Neuronal stem cell (in vitro differentiated cells): ENCODE data around the gene NKPD1.

Experiments
- DNase-seq: peaks from one replicate; pipeline ENCODE4 v3.0.0-alpha.2; 2013; ENCODE audit warnings: low spot score
- H2AFZ ChIP-seq: one replicate; pipeline ENCODE4 v1.6.1; 2013; ENCODE audit warnings: mild to moderate bottlenecking, low read length, inconsistent platforms
- H2AK5ac ChIP-seq: 2 replicates; pipeline ENCODE4 v1.6.1; 2013; ENCODE audit warnings: low read depth, mild to moderate bottlenecking, inconsistent platforms, low read length, moderate library complexity, mixed read lengths
- H2BK120ac ChIP-seq: 2 replicates; pipeline ENCODE4 v1.6.1; 2013; ENCODE audit warnings: low read depth, mild to moderate bottlenecking, inconsistent platforms, low read length, moderate library complexity, mixed read lengths
- H2BK12ac ChIP-seq: one replicate; pipeline ENCODE4 v1.6.1; 2013; ENCODE audit warnings: low read length, inconsistent platforms
- H2BK15ac ChIP-seq: 2 replicates; pipeline ENCODE4 v1.6.1; 2013; ENCODE audit warnings: mild to moderate bottlenecking, low read length, inconsistent platforms, mixed read lengths
- H2BK5ac ChIP-seq: one replicate; pipeline ENCODE4 v1.6.1; 2013; ENCODE audit warnings: inconsistent platforms, mild to moderate bottlenecking, low read length, moderate library complexity
- H3K14ac ChIP-seq: one replicate; pipeline ENCODE4 v1.6.1; 2013; ENCODE audit warnings: low read length, inconsistent platforms
- H3K18ac ChIP-seq: 2 replicates; pipeline ENCODE4 v1.6.1; 2013; ENCODE audit warnings: low read length, inconsistent platforms
- H3K23ac ChIP-seq: 2 replicates; pipeline ENCODE4 v1.6.1; 2013; ENCODE audit warnings: low read depth, mild to moderate bottlenecking, mixed read lengths, low read length, inconsistent platforms; ENCODE audit not compliant: poor library complexity
- H3K27ac ChIP-seq: replicated peaks from 3 replicates; pipeline ENCODE4 v1.5.1; 2013; ENCODE audit warnings: low read length, inconsistent platforms
- H3K27me3 ChIP-seq, 3 experiments: 2 replicates each; pipeline ENCODE4 v1.6.1; 2013; ENCODE audit warnings: low read length in 3 of 3, mild to moderate bottlenecking in 2 of 3, inconsistent platforms in 1 of 3, low read depth in 1 of 3, mixed read lengths in 1 of 3, moderate library complexity in 1 of 3; ENCODE audit not compliant: control insufficient read depth in 3 of 3, insufficient read depth in 3 of 3
- H3K36me3 ChIP-seq, 2 donors: replicated peaks in 1 of 2; 2 replicates each; pipeline ENCODE4 v1.6.1; 2013; ENCODE audit warnings: low read length in 2 of 2; ENCODE audit not compliant: control insufficient read depth in 2 of 2, insufficient read depth in 2 of 2
- H3K4ac ChIP-seq: 2 replicates; pipeline ENCODE4 v1.6.1; 2013; ENCODE audit warnings: inconsistent platforms, mild to moderate bottlenecking, low read length, moderate library complexity
- H3K4me1 ChIP-seq, 2 donors: 1 replicate in 1 of 2; 2 replicates in 1 of 2; pipeline ENCODE4 v1.6.1; 2013; ENCODE audit warnings: low read length in 2 of 2, low read depth in 1 of 2; ENCODE audit not compliant: control insufficient read depth in 2 of 2, insufficient read depth in 1 of 2
- H3K4me2 ChIP-seq: one replicate; pipeline ENCODE4 v1.6.1; 2013; ENCODE audit warnings: mild to moderate bottlenecking, low read length, inconsistent platforms; ENCODE audit not compliant: insufficient read depth, poor library complexity, severe bottlenecking
- H3K4me3 ChIP-seq, 2 donors: 2 replicates each; pipeline ENCODE4 v1.5.1; 2013; ENCODE audit warnings: low read length in 2 of 2, mild to moderate bottlenecking in 2 of 2, inconsistent platforms in 1 of 2, moderate library complexity in 1 of 2
- H3K79me1 ChIP-seq: one replicate; pipeline ENCODE4 v1.6.1; 2013; ENCODE audit warnings: low read depth, mild to moderate bottlenecking, inconsistent platforms, low read length, moderate library complexity
- H3K9ac ChIP-seq: one replicate; pipeline ENCODE4 v1.6.1; 2013; ENCODE audit warnings: mild to moderate bottlenecking, low read depth, low read length, inconsistent platforms; ENCODE audit not compliant: poor library complexity
- H3K9me3 ChIP-seq, 2 donors: replicated peaks in 1 of 2; 2 replicates each; pipeline versions ENCODE3 to v1.6.1; 2013; ENCODE audit warnings: low read length in 2 of 2, mild to moderate bottlenecking in 2 of 2, inconsistent platforms in 1 of 2, low read depth in 1 of 2, mixed read lengths in 1 of 2, moderate library complexity in 1 of 2; ENCODE audit not compliant: control insufficient read depth in 2 of 2, insufficient read depth in 1 of 2
- H4K8ac ChIP-seq: one replicate; pipeline ENCODE4 v1.6.1; 2013; ENCODE audit warnings: low read depth, mild to moderate bottlenecking, inconsistent platforms, low read length, moderate library complexity
- H4K91ac ChIP-seq: one replicate; pipeline ENCODE4 v1.6.1; 2013; ENCODE audit warnings: low read length, low read depth, mild to moderate bottlenecking, inconsistent platforms; ENCODE audit not compliant: poor library complexity
- WGBS, 2 donors: extraction: QIAGEN DNeasy Blood & Tissue Kit; methylation state at CpG; one replicate each; pipeline ENCODE4 v1.1.7; 2013; ENCODE audit warnings: missing lambda C conversion rate in 2 of 2, mixed read lengths in 1 of 2; ENCODE audit not compliant: insufficient read length in 2 of 2, insufficient replicate concordance in 1 of 2; ENCODE audit errors: extremely low coverage in 2 of 2; 5-methylcytosine and 5-hydroxymethylcytosine counted together

The NKPD1 gene

GRCh38 chr19:45149129-45149528 is 11.7 kb downstream of the NKPD1 start:
- no peak overlapping the region for H3K4ac ChIP-seq
- H3K27ac ChIP-seq, result no peak overlapping the region

GRCh38 chr19:45147835-45148676 is 12.7 kb downstream of the NKPD1 start:
- Histone ChIP-seq H3K9me3 (peaks cover 0 to 8% of the 10 kb centered on the region in 2 donors), H3K4me2 (no peak overlapping the region), H3K4me1 (peaks cover 0 to 4% of the 10 kb centered on the region in 2 donors), H3K79me1 (peaks cover 7% of the 10 kb centered on the region), H3K4ac (no peak overlapping the region), H4K8ac (no peak overlapping the region), H3K27me3 (peaks cover 0 to 21% (median 9%) of the 10 kb centered on the region in 3 experiments), H3K36me3 (peaks cover 11 to 52% of the 10 kb centered on the region in 2 donors), H2AFZ (no peak overlapping the region), H3K18ac (peak overlapping the region; percentile 57), H3K9ac (no peak overlapping the region), H3K23ac (no peak overlapping the region), H3K27ac (no peak overlapping the region), H3K4me3 (no peak overlapping the region), H4K91ac (no peak overlapping the region), H2BK120ac (no peak overlapping the region), H2BK15ac (no peak overlapping the region), H2BK5ac (no peak overlapping the region), H2BK12ac (no peak overlapping the region), H3K14ac (no peak overlapping the region), H2AK5ac (no peak overlapping the region)
- no CpG with 5 or more reads among the region's 18 CpGs for WGBS, 2 donors
- DNase-seq, result no peak

More at GRCh38 chr19:45149129-45149528, 11.7 kb downstream of the NKPD1 start:
- Histone ChIP-seq H2AK5ac (no peak overlapping the region), H4K91ac (no peak overlapping the region), H3K4me3 (no peak overlapping the region), H2BK5ac (no peak overlapping the region), H2BK15ac (no peak overlapping the region), H3K18ac (no peak overlapping the region), H2AFZ (no peak overlapping the region), H3K23ac (no peak overlapping the region), H3K79me1 (peaks cover 8% of the 10 kb centered on the region), H3K36me3 (peaks cover 6 to 45% of the 10 kb centered on the region in 2 donors), H3K27me3 (peaks cover 0 to 31% (median 14%) of the 10 kb centered on the region in 3 experiments), H2BK120ac (no peak overlapping the region), H3K4me1 (peaks cover 0 to 11% of the 10 kb centered on the region in 2 donors), H3K9me3 (peaks cover 0 to 10% of the 10 kb centered on the region in 2 donors), H3K14ac (no peak overlapping the region), H2BK12ac (no peak overlapping the region), H4K8ac (no peak overlapping the region), H3K4me2 (no peak overlapping the region), H3K9ac (no peak overlapping the region)
- no CpG with 5 or more reads among the region's 9 CpGs for WGBS, 2 donors
- no peak for DNase-seq

GRCh38 chr19:45146741-45147205 is 14.0 kb downstream of the NKPD1 start:
- H2AK5ac ChIP-seq, result no peak overlapping the region
- no peak for DNase-seq
- no peak overlapping the region for H2AFZ ChIP-seq
- H3K18ac ChIP-seq, result no peak overlapping the region
- no peak overlapping the region for H2BK120ac ChIP-seq
- H3K27ac ChIP-seq, result no peak overlapping the region
- H3K4me3 ChIP-seq, result no peak overlapping the region
- H3K23ac ChIP-seq, result no peak overlapping the region
- H3K79me1 ChIP-seq, result peaks cover 14% of the 10 kb centered on the region
- H3K9me3 ChIP-seq, result peaks cover 0 to 2% of the 10 kb centered on the region in 2 donors
- H2BK15ac ChIP-seq, result no peak overlapping the region
- H4K91ac ChIP-seq, result no peak overlapping the region
- H3K4me2 ChIP-seq, result no peak overlapping the region
- no peak overlapping the region for H3K14ac ChIP-seq
- no peak overlapping the region for H2BK12ac ChIP-seq
- H3K27me3 ChIP-seq, result peaks cover 0 to 8% (median 0%) of the 10 kb centered on the region in 3 experiments
- H3K36me3 ChIP-seq, result peaks cover 18 to 64% of the 10 kb centered on the region in 2 donors
- H3K9ac ChIP-seq, result no peak overlapping the region
- WGBS, 2 donors, result no CpG with 5 or more reads among the region's 18 CpGs
- no peak overlapping the region for H4K8ac ChIP-seq
- no peak overlapping the region for H3K4ac ChIP-seq
- H3K4me1 ChIP-seq, result no peaks in the 10 kb centered on the region
- no peak overlapping the region for H2BK5ac ChIP-seq

GRCh38 chr19:45146251-45146650 is 14.5 kb downstream of the NKPD1 start:
- DNase-seq, result no peak

More at GRCh38 chr19:45146251-45146650, 14.5 kb downstream of the NKPD1 start:
- Histone ChIP-seq H3K79me1 (peaks cover 14% of the 10 kb centered on the region), H3K14ac (no peak overlapping the region), H2BK15ac (no peak overlapping the region), H3K27ac (no peak overlapping the region), H3K18ac (no peak overlapping the region), H3K23ac (no peak overlapping the region), H2BK5ac (peak overlapping the region; percentile 24), H3K4me1 (no peaks in the 10 kb centered on the region), H4K8ac (no peak overlapping the region), H3K36me3 (peaks cover 23 to 70% of the 10 kb centered on the region in 2 donors), H3K4me3 (no peak overlapping the region), H4K91ac (no peak overlapping the region), H3K9ac (no peak overlapping the region), H2BK12ac (no peak overlapping the region), H3K4ac (no peak overlapping the region), H2AFZ (no peak overlapping the region), H2BK120ac (no peak overlapping the region), H3K4me2 (no peak overlapping the region), H2AK5ac (no peak overlapping the region), H3K9me3 (peaks cover 0 to 2% of the 10 kb centered on the region in 2 donors), H3K27me3 (peaks cover 0 to 3% (median 0%) of the 10 kb centered on the region in 3 experiments)
- WGBS, 2 donors, result no CpG with 5 or more reads among the region's 13 CpGs
